OCI-LY3 (cell line): ENCODE results near the gene CHRNB1.

Experiments
- H2AFZ ChIP-seq: fragments of 200-600, 300-600 bp; shearing (Covaris generic); 2 replicates; pipeline ENCODE4 v1.6.0; 2014; ENCODE audit warnings: antibody characterized with exemption, low read depth, low read length
- H3K27ac ChIP-seq: fragments of 200-600, 300-600 bp; sonication (generic); 2 replicates; pipeline ENCODE4 v1.5.1; 2014; ENCODE audit warnings: mild to moderate bottlenecking, low read length, moderate library complexity, mixed read lengths
- H3K27me3 ChIP-seq: fragments of 200-600, 300-600 bp; sonication (generic); 2 replicates; pipeline ENCODE4 v1.6.1; 2014; ENCODE audit warnings: low read depth, low read length, mixed read lengths
- H3K36me3 ChIP-seq: fragments of 200-600, 300-600 bp; sonication (generic); replicated peaks from 2 replicates; pipeline ENCODE3; 2014; ENCODE audit warnings: low read depth, low read length, mixed read lengths
- H3K4me1 ChIP-seq: fragments of 300-600, 200-600 bp; sonication (generic); 2 replicates; pipeline ENCODE4 v1.6.1; 2014; ENCODE audit warnings: low read length, mixed read lengths
- H3K4me2 ChIP-seq: fragments of 200-600, 300-600 bp; sonication (generic); 2 replicates; pipeline ENCODE4 v1.6.1; 2014; ENCODE audit warnings: low read length, mixed read lengths
- H3K4me3 ChIP-seq: fragments of 300-600, 200-600 bp; sonication (generic); 2 replicates; pipeline ENCODE4 v1.5.1; 2014; ENCODE audit warnings: antibody characterized with exemption, mild to moderate bottlenecking, low read length, moderate library complexity
- H3K79me2 ChIP-seq: fragments of 300-600, 200-600 bp; shearing (Covaris generic); 2 replicates; pipeline ENCODE4 v1.6.1; 2014; ENCODE audit warnings: mild to moderate bottlenecking, low read length, mixed read lengths
- H3K9ac ChIP-seq: fragments of 300-600, 200-600 bp; shearing (Covaris generic); 2 replicates; pipeline ENCODE4 v1.6.0; 2014; ENCODE audit warnings: mild to moderate bottlenecking, low read length, moderate library complexity
- H3K9me3 ChIP-seq: fragments of 200-600, 300-600 bp; shearing (Covaris generic); 2 replicates; pipeline ENCODE4 v1.6.1; 2014; ENCODE audit warnings: low read length, mixed read lengths; ENCODE audit not compliant: insufficient read depth
- H4K20me1 ChIP-seq: fragments of 200-600, 300-600 bp; sonication (generic); 2 replicates; pipeline ENCODE4 v1.6.1; 2016; ENCODE audit warnings: low read length, mixed read lengths; ENCODE audit not compliant: insufficient read depth
- EZH2phosphoT487 ChIP-seq: fragments of 200-600 bp; shearing (Covaris generic); IDR thresholded peaks from 2 replicates; pipeline ENCODE4 v1.6.1; 2018; ENCODE audit warnings: antibody characterized with exemption, mixed run types, low read depth
- TF ChIP-seq, protein P1 (sequence below): fragments of 200-600, 300-600 bp; sonication (generic); IDR thresholded peaks from 2 replicates; pipeline ENCODE4 v1.5.1; 2014; ENCODE audit warnings: antibody characterized with exemption, low read length, low read depth

CHRNB1 gene

DNA sequence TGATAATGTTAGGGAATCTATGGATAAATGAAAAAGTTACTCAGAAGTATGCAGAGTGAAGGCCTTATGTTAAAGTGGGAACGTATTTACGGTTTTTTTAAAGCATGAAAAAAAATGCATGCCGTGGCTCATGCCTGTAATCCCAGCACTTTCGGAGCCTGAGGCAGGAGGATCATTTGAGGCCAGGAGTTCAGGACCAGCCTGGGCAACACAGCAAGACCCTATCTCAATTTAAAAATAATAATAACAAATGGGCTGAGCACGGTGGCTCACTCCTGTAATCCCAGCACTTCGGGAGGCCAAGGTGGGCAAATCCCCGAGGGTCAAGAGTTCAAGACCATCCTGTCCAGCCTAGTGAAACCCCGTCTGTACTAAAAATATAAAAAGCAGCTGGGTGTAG is 45.3 kb downstream of the CHRNB1 start:
- H3K27me3 ChIP-seq = no peaks in the 10 kb centered on the region
- no peak overlapping the region for H3K4me3 ChIP-seq
- H3K4me1 ChIP-seq = peaks cover 9% of the 10 kb centered on the region
- H3K9ac ChIP-seq = no peak overlapping the region
- H3K27ac ChIP-seq = no peak overlapping the region
- H3K4me2 ChIP-seq = no peak overlapping the region
- no peak overlapping the region for H2AFZ ChIP-seq
- peaks cover 100% of the 10 kb centered on the region for H3K79me2 ChIP-seq
- H3K36me3 ChIP-seq = peaks cover 13% of the 10 kb centered on the region
- TF ChIP-seq, protein P1, sequence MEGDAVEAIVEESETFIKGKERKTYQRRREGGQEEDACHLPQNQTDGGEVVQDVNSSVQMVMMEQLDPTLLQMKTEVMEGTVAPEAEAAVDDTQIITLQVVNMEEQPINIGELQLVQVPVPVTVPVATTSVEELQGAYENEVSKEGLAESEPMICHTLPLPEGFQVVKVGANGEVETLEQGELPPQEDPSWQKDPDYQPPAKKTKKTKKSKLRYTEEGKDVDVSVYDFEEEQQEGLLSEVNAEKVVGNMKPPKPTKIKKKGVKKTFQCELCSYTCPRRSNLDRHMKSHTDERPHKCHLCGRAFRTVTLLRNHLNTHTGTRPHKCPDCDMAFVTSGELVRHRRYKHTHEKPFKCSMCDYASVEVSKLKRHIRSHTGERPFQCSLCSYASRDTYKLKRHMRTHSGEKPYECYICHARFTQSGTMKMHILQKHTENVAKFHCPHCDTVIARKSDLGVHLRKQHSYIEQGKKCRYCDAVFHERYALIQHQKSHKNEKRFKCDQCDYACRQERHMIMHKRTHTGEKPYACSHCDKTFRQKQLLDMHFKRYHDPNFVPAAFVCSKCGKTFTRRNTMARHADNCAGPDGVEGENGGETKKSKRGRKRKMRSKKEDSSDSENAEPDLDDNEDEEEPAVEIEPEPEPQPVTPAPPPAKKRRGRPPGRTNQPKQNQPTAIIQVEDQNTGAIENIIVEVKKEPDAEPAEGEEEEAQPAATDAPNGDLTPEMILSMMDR = no peak
- no peak for TF ChIP-seq EZH2phosphoT487
- H3K9me3 ChIP-seq = no peaks in the 10 kb centered on the region
- H4K20me1 ChIP-seq = peaks cover 58% of the 10 kb centered on the region

DNA sequence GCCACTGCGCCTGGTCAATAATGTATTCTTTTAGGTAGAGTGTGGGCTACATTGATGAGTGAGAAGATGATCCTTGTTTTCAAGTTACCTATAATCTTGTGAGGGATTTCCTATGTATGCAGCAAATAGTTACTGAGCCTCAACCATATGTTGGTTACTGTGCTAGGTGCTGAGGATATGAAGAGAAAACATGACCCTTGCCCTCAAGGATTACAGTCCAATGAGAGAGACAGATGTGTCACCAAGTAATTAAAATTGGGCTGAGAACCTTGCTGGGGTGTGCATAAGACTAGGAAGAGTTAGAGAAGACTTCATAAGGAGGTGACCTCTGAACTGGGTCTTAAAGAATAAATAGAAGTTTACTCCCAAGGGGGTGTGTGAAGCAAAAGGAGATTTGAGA is 46.7 kb downstream of the CHRNB1 start:
- Histone ChIP-seq H3K9me3 (no peaks in the 10 kb centered on the region), H3K27ac (no peak overlapping the region), H3K4me2 (no peak overlapping the region), H3K79me2 (peaks cover 94% of the 10 kb centered on the region), H3K4me3 (no peak overlapping the region), H3K36me3 (peaks cover 18% of the 10 kb centered on the region), H3K4me1 (no peaks in the 10 kb centered on the region; the same call in 1 of the 2 replicates), H4K20me1 (peaks cover 53% of the 10 kb centered on the region), H3K9ac (no peak overlapping the region), H3K27me3 (no peaks in the 10 kb centered on the region), H2AFZ (no peak overlapping the region)
- TF ChIP-seq EZH2phosphoT487 = no peak
- TF ChIP-seq, protein P1 = no peak

- Histone ChIP-seq H3K9ac (no peak overlapping the region), H3K79me2 (peaks cover 70% of the 10 kb centered on the region), H3K27me3 (no peaks in the 10 kb centered on the region), H3K36me3 (peaks cover 30% of the 10 kb centered on the region), H3K27ac (no peak overlapping the region), H3K4me2 (no peak overlapping the region), H4K20me1 (peaks cover 49% of the 10 kb centered on the region), H3K9me3 (no peaks in the 10 kb centered on the region), H3K4me1 (no peaks in the 10 kb centered on the region), H3K4me3 (no peak overlapping the region), H2AFZ (no peak overlapping the region)
- TF ChIP-seq, protein P1 = no peak
- TF ChIP-seq EZH2phosphoT487 = no peak
Observed at GRCh38 chr17:7493941-7494340, 49.1 kb downstream of the CHRNB1 start.

- Histone ChIP-seq H3K27ac (no peak overlapping the region), H3K27me3 (no peaks in the 10 kb centered on the region), H3K4me1 (no peaks in the 10 kb centered on the region), H3K4me2 (no peak overlapping the region), H2AFZ (no peak overlapping the region), H3K9ac (no peak overlapping the region), H4K20me1 (peaks cover 32% of the 10 kb centered on the region), H3K79me2 (peaks cover 50% of the 10 kb centered on the region), H3K9me3 (no peaks in the 10 kb centered on the region), H3K36me3 (peaks cover 36% of the 10 kb centered on the region), H3K4me3 (no peak overlapping the region)
- no peak for TF ChIP-seq EZH2phosphoT487
- TF ChIP-seq, protein P1 = no peak
Observed at GRCh38 chr17:7495906-7496434, 51.1 kb downstream of the CHRNB1 start.
